Measurements from ENCODE around the gene ZNF778.

The ZNF778 gene

GRCh38 chr16:89279666-89280481 is 62.4 kb downstream of the ZNF778 start:
- no peak overlapping the region for H3K4me3 ChIP-seq (ENCODE audit: control insufficient read depth, low read depth, low read length)
- DNase-seq (ENCODE audit: low read depth): no peak
- TF ChIP-seq CTCF (IDR thresholded peaks at IDR 0.05; ENCODE audit: control insufficient read depth, insufficient read depth, low read depth, low read length, missing control alignments): no peak

GRCh38 chr16:89280546-89281188 is 63.2 kb downstream of the ZNF778 start:
- TF ChIP-seq CTCF (IDR thresholded peaks at IDR 0.05; ENCODE audit: control insufficient read depth, insufficient read depth, low read depth, low read length, missing control alignments): no peak

DNA sequence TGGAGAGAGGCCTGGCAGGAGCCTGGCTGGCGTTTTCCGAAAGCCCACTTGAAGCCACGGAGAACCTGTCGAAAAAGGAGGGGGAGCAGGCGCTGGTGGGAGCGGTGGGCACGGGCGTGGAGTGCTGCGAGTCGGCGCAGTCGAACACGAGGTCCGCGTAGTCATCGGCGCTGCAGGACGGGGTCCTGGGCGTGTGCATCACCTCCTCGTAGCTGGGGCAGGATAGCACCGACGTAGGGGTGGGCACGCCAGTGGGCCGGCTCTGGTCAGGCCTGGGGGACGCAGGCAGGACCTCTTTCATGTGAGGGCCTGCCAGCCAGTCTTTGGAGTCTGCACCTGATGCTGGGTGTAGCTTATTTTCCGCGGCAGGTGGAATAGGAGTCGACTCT is 63.7 kb downstream of the ZNF778 start:
- TF ChIP-seq CTCF (IDR thresholded peaks at IDR 0.05; ENCODE audit: control insufficient read depth, insufficient read depth, low read depth, low read length, missing control alignments): no peak
- H3K4me3 ChIP-seq (ENCODE audit: control insufficient read depth, low read depth, low read length): no peak overlapping the region
- no peak for DNase-seq (ENCODE audit: low read depth)

More at GRCh38 chr16:89280546-89281188, 63.2 kb downstream of the ZNF778 start:
- H3K4me3 ChIP-seq (ENCODE audit: control insufficient read depth, low read depth, low read length): no peak overlapping the region
- no peak for DNase-seq (ENCODE audit: low read depth)

- H3K4me3 ChIP-seq (ENCODE audit: control insufficient read depth, low read depth, low read length): no peak overlapping the region
- no peak for TF ChIP-seq CTCF (IDR thresholded peaks at IDR 0.05; ENCODE audit: control insufficient read depth, insufficient read depth, low read depth, low read length, missing control alignments)
- DNase-seq (ENCODE audit: low read depth): no peak
Measured at GRCh38 chr16:89281829-89282228, 64.3 kb downstream of the ZNF778 start.

GRCh38 chr16:89282523-89282922 is 65.0 kb downstream of the ZNF778 start:
- no peak overlapping the region for H3K4me3 ChIP-seq (ENCODE audit: control insufficient read depth, low read depth, low read length)
- no peak for DNase-seq (ENCODE audit: low read depth)
- TF ChIP-seq CTCF (IDR thresholded peaks at IDR 0.05; ENCODE audit: control insufficient read depth, insufficient read depth, low read depth, low read length, missing control alignments): no peak

- no peak overlapping the region for H3K4me3 ChIP-seq (ENCODE audit: control insufficient read depth, low read depth, low read length)
- no peak for TF ChIP-seq CTCF (IDR thresholded peaks at IDR 0.05; ENCODE audit: control insufficient read depth, insufficient read depth, low read depth, low read length, missing control alignments)
- DNase-seq (ENCODE audit: low read depth): no peak
Measured at GRCh38 chr16:89283449-89283848, 65.9 kb downstream of the ZNF778 start.

Data from AG09309 (cell line).